PC-3 (cell line): ENCODE results near the gene GAL3ST3. TPM values are rescaled to one million over a fixed set of nuclear protein-coding genes. Genes with fewer than 3 reads are reported as not detected.

Experiments used
- ATAC-seq: fragments of 200-7000 bp; cut with Tn5 transposase; 2 replicates; pipeline ENCODE4 v1.9.1; 2020; ENCODE audit warnings: mild to moderate bottlenecking, moderate library complexity
- BruUV-seq: library from RNA; stranded (reverse); fragments of 400-500 nt; replicated peaks from 2 replicates; lab custom pipeline; 2021; lab: Mats Ljungman, UMichigan
- CTCF ChIA-PET: fragments of 300-600 bp; sonication (Branson Sonifier 250); formaldehyde crosslinking; loops from one replicate; lab custom pipeline; 2022; ENCODE audit warnings: antibody characterized with exemption; lab: Charles Lee
- POLR2A ChIA-PET: fragments of 300-600 bp; sonication (Branson Sonifier 250); formaldehyde crosslinking; loops from one replicate; lab custom pipeline; 2022; ENCODE audit warnings: antibody characterized with exemption; ENCODE audit not compliant: unreplicated experiment; lab: Charles Lee
- DNase-seq: peaks from one replicate; pipeline ENCODE4 v3.0.0-alpha.2; 2015
- H2AFZ ChIP-seq: fragments of 300-600 bp; sonication (generic); 2 replicates; pipeline ENCODE4 v1.6.0; 2016; ENCODE audit warnings: antibody characterized with exemption, low read length
- H3F3A ChIP-seq: fragments of 300-600 bp; sonication (generic); one replicate; pipeline ENCODE4 v1.6.0; 2017; ENCODE audit warnings: antibody characterized with exemption, low read length, control low read depth, mild to moderate bottlenecking; ENCODE audit not compliant: unreplicated experiment
- H3K27ac ChIP-seq: fragments of 300-600 bp; sonication (generic); 2 replicates; pipeline ENCODE4 v1.5.1; 2016; ENCODE audit warnings: mild to moderate bottlenecking, low read length
- H3K27me3 ChIP-seq: fragments of 300-600 bp; sonication (generic); 2 replicates; pipeline ENCODE4 v1.6.1; 2016; ENCODE audit warnings: low read length, mixed read lengths
- H3K36me3 ChIP-seq: fragments of 300-600 bp; sonication (generic); 2 replicates; pipeline ENCODE4 v1.6.1; 2016; ENCODE audit warnings: low read depth, mixed run types, low read length, mixed read lengths
- H3K4me1 ChIP-seq: fragments of 300-600 bp; sonication (generic); 2 replicates; pipeline ENCODE4 v1.5.1; 2016; ENCODE audit warnings: low read length; ENCODE audit not compliant: insufficient read depth
- H3K4me2 ChIP-seq: fragments of 300-600 bp; sonication (generic); 2 replicates; pipeline ENCODE4 v1.6.0; 2016; ENCODE audit warnings: low read length
- H3K4me3 ChIP-seq: fragments of 300-600 bp; sonication (generic); 2 replicates; pipeline ENCODE4 v1.5.1; 2016; ENCODE audit warnings: mild to moderate bottlenecking, low read length, mixed read lengths
- H3K79me2 ChIP-seq: fragments of 300-600 bp; sonication (generic); 2 replicates; pipeline ENCODE4 v1.6.1; 2017; ENCODE audit warnings: low read length, mixed read lengths
- H3K9ac ChIP-seq: fragments of 300-600 bp; sonication (generic); 2 replicates; pipeline ENCODE4 v1.6.0; 2016; ENCODE audit warnings: mild to moderate bottlenecking, low read length
- H3K9me2 ChIP-seq: fragments of 300-600 bp; sonication (generic); replicated peaks from 2 replicates; pipeline ENCODE4 v1.6.1; 2016; ENCODE audit warnings: mixed run types, low read length, mixed read lengths
- H3K9me3 ChIP-seq: fragments of 300-600 bp; sonication (generic); 2 replicates; pipeline ENCODE4 v1.6.1; 2016; ENCODE audit warnings: low read length, mixed read lengths
- H4K20me1 ChIP-seq: fragments of 300-600 bp; sonication (generic); 2 replicates; pipeline ENCODE4 v1.6.1; 2016; ENCODE audit warnings: low read length, mixed read lengths
- CTCF ChIP-seq: fragments of 300-600 bp; sonication (generic); conservative IDR thresholded peaks from 2 replicates; pipeline ENCODE4 v1.5.1; 2017; ENCODE audit warnings: antibody characterized with exemption, low read depth, mild to moderate bottlenecking, low read length
- EZH2 ChIP-seq: fragments of 300-600 bp; sonication (generic); IDR thresholded peaks from one replicate; pipeline ENCODE4 v1.6.1; 2017; ENCODE audit warnings: antibody characterized with exemption, mild to moderate bottlenecking, low read length; ENCODE audit not compliant: unreplicated experiment
- EZH2phosphoT487 ChIP-seq: fragments of 300-600 bp; sonication (generic); IDR thresholded peaks from 2 replicates; pipeline ENCODE4 v1.6.1; 2018; ENCODE audit warnings: mild to moderate bottlenecking, antibody characterized with exemption, low read length, borderline replicate concordance
- intact Hi-C: fragments of 100-400 bp; cut with micrococcal nuclease; formaldehyde crosslinking; loops from 2 replicates; pipeline ENCODE4 v1.9.0; 2023
- total RNA-seq: library from RNA; depleted of rRNA; stranded (reverse); fragments of >200 nt; gene quantifications from 2 replicates; pipeline ENCODE4 v1.2.3, GENCODE V29; 2014

GAL3ST3 gene
- total RNA-seq, 1 experiment from 2014 or later: not detected

DNA sequence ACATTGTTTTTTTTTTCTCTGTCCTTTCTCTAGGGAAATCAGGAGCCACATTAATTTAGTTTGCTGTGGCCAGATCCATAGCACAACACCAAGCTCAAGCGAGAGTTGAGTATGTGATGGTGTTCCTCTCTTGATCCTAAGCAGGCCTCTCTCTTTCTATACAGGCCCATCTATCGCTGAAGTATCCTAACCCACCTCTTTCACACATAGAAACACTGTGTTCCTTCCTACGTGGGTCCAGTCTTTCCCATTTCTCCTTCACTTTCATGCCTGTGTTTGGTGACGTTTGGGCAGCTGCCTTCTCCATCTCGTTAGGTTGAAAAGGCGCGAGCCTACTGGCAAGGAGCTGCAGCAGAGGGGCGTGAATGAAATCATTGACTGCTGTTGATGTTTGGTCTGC, 23.6 kb upstream of the GAL3ST3 start:
- Histone ChIP-seq H3K27me3 (no peaks in the 10 kb centered on the region), H3F3A (peaks cover 11% of the 10 kb centered on the region), H2AFZ (no peak overlapping the region), H3K79me2 (peaks cover 51% of the 10 kb centered on the region), H3K4me2 (peak overlapping the region; percentile 85; the same call in 1 of the 2 replicates), H3K9me2 (no peaks in the 10 kb centered on the region), H4K20me1 (no peaks in the 10 kb centered on the region), H3K9ac (no peak overlapping the region), H3K9me3 (no peaks in the 10 kb centered on the region), H3K4me1 (peaks cover 25% of the 10 kb centered on the region), H3K36me3 (peaks cover 19% of the 10 kb centered on the region), H3K27ac (no peak overlapping the region), H3K4me3 (no peak overlapping the region)
- ATAC-seq (no peak), DNase-seq (no peak)
- CTCF ChIA-PET: no interaction called here
- POLR2A ChIA-PET: no interaction called here
- TF ChIP-seq EZH2phosphoT487 (no peak), CTCF (no peak), EZH2 (no peak)
- BruUV-seq: no TSS peak
- intact Hi-C loops: loop anchor here (5.0 kb wide), 1 partner anchor 40 kb away; no protein-coding TSS in a partner anchor

- ChIA-PET POLR2A (no interaction called here), CTCF (no interaction called here)
- H3F3A ChIP-seq: peaks cover 11% of the 10 kb centered on the region
- ATAC-seq (no peak), DNase-seq (no peak)
- H3K27ac ChIP-seq: no peak overlapping the region
- peak overlapping the region; percentile 83 for H3K4me3 ChIP-seq
- H2AFZ ChIP-seq: no peak overlapping the region
- peaks cover 50% of the 10 kb centered on the region for H3K79me2 ChIP-seq
- no peaks in the 10 kb centered on the region for H3K9me3 ChIP-seq
- peak overlapping the region; percentile 85 for H3K4me2 ChIP-seq
- H3K4me1 ChIP-seq: peaks cover 25% of the 10 kb centered on the region
- H3K27me3 ChIP-seq: no peaks in the 10 kb centered on the region
- H3K9me2 ChIP-seq: no peaks in the 10 kb centered on the region
- H3K9ac ChIP-seq: no peak overlapping the region
- TF ChIP-seq EZH2phosphoT487 (no peak), CTCF (no peak), EZH2 (no peak)
- no TSS peak for BruUV-seq
- no peaks in the 10 kb centered on the region for H4K20me1 ChIP-seq
- peaks cover 23% of the 10 kb centered on the region for H3K36me3 ChIP-seq
- intact Hi-C loops: loop anchor here (5.0 kb wide), 1 partner anchor 40 kb away; no protein-coding TSS in a partner anchor
Observed at GRCh38 chr11:66072081-66072480, 23.1 kb upstream of the GAL3ST3 start.

DNA sequence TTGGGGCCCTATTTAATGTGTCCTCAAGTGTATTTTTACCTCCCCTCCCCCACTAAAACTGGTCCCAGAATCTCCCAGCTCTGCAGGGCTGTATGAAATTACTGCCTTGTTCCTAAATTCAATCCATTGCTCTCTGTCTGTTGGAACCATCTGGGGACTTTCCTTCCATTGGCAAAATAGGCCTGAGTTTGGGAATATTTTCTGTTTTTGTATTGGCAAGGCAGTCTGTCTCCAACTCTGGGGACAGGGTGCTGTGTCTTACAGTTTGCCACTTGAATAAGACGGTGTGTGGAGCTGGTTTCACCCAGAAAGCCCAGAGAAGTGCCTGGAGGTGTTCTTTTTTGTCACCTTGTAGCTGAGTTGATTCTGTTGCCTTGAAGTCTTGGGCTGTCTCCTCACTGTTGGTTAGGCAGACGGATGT, 22.4 kb upstream of the GAL3ST3 start:
- intact Hi-C loops: loop anchor here (2.0 to 5.0 kb wide), 2 partner anchors 41 to 63 kb away; no protein-coding TSS in a partner anchor
- Histone ChIP-seq H4K20me1 (no peaks in the 10 kb centered on the region), H3K4me1 (peaks cover 25% of the 10 kb centered on the region), H3K27ac (no peak overlapping the region), H3K4me2 (peak overlapping the region; percentile 85), H3K9me2 (no peaks in the 10 kb centered on the region), H2AFZ (peak overlapping the region; percentile 63), H3K79me2 (peaks cover 44% of the 10 kb centered on the region), H3K36me3 (peaks cover 30% of the 10 kb centered on the region), H3K9ac (peak overlapping the region; percentile 39; the same call in 1 of the 2 replicates), H3F3A (peaks cover 11% of the 10 kb centered on the region), H3K9me3 (no peaks in the 10 kb centered on the region), H3K4me3 (peak overlapping the region; percentile 83), H3K27me3 (no peaks in the 10 kb centered on the region)
- DNase-seq: no peak
- TF ChIP-seq CTCF (no peak), EZH2phosphoT487 (no peak), EZH2 (no peak)
- ChIA-PET POLR2A (no interaction called here), CTCF (interaction anchor here (0.5 kb wide), 1 partner anchor 55 kb away, joined by 4 read pairs; no protein-coding TSS in a partner anchor)
- no peak for ATAC-seq
- TSS peak; percentile 28 for BruUV-seq
